ENCODE results near the gene TRIM22.
"Not testable (repeated sequence)": the region's sequence is repeated elsewhere in the genome, so short reads cannot be mapped to it uniquely, and the experiment has no call there.

TRIM22 gene, protein sequence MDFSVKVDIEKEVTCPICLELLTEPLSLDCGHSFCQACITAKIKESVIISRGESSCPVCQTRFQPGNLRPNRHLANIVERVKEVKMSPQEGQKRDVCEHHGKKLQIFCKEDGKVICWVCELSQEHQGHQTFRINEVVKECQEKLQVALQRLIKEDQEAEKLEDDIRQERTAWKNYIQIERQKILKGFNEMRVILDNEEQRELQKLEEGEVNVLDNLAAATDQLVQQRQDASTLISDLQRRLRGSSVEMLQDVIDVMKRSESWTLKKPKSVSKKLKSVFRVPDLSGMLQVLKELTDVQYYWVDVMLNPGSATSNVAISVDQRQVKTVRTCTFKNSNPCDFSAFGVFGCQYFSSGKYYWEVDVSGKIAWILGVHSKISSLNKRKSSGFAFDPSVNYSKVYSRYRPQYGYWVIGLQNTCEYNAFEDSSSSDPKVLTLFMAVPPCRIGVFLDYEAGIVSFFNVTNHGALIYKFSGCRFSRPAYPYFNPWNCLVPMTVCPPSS

DNA sequence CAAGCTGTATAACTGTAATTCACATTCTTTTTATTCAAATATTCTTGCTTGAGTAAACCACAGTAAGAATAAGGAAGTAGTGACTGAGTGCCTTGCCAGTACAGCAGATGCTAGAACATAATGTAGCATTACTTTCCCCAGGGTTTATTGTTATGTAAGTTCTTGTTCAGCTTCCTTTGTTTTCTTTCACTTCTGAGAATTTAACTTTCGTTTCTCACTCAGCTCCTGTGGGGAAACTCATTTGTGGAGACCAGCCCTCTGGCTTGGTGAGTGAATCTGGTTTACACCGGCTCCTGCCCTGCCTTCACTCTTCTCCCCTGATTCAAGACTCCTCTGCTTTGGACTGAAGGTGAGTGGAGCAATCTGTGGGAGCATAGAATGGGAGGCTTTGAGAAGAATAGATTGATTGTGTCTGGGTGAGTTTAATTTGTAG is at the start of gene TRIM22:
Gene TRIM22 (plus strand): TSS at position 240 of the 433 bp plus-strand sequence. CDS start 6,443 bp downstream, outside the sequence.
- DNase-seq (ENCODE audit: low read depth), result peak; percentile 23

DNA sequence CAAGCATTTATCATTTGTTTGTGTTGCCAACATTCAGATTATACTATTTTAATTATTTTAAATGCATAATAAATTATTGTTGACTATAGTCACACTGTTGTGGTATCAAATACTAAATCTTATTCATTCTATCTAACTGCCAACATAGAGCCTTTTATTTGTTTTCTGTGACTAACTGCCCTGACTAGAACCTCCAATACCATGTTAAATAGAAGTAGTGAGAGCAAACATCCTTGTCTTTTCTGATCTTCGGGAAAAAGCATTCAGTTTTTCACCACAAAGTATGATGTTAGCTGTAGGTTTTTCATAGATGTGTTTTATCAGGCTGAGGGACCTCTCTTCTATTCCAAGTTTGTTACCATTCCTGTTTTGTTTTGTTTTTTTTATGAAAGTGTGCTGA is 49.6 kb upstream of the TRIM22 start:
- no peak for DNase-seq (ENCODE audit: low read depth)

DNA sequence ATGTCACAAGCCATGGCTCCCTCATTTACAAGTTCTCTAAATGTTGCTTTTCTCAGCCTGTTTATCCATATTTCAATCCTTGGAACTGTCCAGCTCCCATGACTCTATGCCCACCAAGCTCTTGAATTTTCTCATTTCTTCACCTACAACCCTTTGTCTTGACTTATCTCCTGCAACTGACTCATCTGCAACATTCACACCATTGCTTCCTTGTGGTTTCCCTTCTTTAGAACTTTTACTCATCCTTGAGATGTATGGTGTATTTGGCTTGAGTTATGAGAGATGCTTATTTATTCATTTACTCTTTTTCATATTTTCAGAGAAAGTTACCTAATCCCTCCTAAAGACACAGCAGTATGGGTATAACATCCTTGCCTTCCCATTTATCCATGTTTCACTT is 46.0 kb upstream of the TRIM22 start:
- DNase-seq (ENCODE audit: low read depth), result no peak

DNA sequence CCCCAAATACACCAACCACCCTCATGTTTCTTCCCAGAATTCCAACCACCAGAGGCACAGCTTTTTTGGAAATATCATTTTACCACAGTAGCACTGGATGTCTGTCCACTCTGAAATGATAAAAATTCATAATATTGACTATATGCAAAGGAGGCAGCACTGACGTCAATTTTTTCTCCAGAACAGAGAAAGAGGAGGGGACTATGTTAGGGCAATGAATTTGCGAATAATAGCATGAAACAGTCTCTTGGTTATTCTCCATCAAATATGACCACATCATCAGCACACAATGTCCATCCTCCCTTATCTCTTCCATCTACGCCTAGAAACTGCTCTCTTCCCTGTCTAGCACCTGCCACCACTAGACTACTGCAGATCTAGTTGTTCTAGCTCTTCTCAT is 43.5 kb upstream of the TRIM22 start:
- DNase-seq (ENCODE audit: low read depth), result no peak

DNA sequence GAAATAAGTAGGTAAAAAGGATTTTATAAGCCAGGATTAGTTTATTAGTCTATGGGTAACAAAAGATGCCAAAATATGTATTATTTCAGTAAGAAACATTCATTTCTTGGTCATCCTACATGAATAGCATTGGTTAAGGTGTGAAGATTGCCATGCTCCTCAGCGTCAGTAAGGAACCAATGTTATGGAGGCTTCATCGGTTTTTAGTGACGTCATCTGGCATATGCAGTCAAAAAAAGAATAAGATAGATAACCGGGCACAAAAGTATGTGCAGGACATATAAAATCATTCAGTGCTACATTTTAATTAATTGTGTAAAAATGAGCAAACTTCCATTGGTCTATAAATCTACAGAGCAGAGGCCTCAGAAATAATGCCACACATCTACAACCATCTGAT is 34.1 kb upstream of the TRIM22 start:
- DNase-seq (ENCODE audit: low read depth), result no peak

DNA sequence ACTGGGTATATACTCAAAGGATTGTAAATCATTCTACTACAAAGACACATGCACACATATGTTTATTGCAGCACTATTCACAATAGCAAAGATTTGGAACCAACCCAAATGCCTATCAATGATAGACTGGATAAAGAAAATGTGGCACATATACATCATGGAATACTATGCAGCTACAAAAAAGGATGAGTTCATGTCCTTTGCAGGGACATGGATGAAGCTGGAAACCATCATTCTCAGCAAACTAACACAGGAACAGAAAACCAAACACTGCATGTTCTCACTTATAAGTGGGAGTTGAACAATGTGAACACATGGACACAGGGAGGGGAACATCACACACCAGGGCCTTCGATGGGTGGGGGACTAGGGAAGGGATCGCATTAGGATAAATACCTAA is 32.6 kb upstream of the TRIM22 start:
- DNase-seq (ENCODE audit: low read depth), result not testable (repeated sequence)

DNA sequence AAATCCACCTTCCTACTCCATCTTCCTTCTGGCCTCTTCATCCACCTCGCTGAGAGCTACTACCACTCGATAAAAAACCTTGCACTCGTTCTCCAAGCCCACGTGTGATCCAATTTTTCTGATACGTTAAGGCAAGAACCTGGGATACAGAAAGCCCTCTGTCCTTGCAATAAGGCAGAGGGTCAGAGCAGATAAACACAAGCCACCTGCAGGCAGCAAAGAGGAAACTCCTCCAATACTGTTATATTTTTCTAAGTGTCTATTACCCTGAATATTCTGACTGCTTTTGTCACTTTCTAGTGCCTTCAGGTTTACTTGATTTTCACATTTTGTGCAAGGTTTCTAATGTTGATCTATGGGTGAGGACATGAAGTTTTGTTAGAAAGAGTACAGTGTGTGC is 31.3 kb upstream of the TRIM22 start:
- DNase-seq (ENCODE audit: low read depth), result no peak

DNA sequence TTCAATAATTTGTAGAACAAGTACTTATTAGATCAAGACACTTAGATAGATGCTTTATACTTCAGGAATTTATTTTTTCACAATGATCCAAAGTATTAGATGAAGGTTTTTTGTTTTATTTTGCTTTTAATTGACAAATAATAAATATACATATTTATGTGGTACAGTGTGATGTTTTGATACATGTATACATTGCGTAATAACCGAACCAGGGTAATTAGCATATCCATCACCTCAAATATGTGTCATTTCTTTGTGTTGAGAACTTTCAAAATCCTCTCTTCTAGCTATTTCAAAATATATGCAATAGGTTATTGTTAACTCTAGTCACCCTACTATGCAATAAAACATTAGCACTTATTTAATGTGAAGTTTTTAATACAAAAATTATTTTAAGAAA is 26.1 kb upstream of the TRIM22 start:
- DNase-seq (ENCODE audit: low read depth), result no peak

DNA sequence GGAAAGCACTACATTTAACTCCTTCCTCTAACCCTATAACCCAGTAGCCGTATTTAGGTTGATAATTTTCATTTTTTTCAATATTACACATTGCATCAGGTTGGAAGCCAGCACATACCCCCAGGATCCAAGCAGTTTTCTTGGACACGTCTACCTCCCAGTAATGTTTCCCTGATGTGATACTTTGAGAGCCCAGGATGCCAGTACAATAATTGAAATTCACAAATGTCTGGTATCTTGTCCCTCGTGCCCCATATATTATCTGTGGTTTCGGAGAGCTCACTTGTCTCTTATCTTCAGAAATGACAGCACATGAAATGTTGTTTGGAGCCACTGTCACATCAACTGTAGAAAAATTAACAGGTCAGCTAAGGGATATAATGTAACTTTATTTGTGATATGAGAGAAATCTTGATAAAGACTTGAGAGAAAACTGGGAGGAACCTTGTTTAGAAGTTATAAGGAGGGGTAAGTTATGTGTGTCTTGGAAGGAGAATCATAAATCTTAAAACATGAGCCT is 24.5 kb upstream of the TRIM22 start:
- no peak for DNase-seq (ENCODE audit: low read depth)

DNA sequence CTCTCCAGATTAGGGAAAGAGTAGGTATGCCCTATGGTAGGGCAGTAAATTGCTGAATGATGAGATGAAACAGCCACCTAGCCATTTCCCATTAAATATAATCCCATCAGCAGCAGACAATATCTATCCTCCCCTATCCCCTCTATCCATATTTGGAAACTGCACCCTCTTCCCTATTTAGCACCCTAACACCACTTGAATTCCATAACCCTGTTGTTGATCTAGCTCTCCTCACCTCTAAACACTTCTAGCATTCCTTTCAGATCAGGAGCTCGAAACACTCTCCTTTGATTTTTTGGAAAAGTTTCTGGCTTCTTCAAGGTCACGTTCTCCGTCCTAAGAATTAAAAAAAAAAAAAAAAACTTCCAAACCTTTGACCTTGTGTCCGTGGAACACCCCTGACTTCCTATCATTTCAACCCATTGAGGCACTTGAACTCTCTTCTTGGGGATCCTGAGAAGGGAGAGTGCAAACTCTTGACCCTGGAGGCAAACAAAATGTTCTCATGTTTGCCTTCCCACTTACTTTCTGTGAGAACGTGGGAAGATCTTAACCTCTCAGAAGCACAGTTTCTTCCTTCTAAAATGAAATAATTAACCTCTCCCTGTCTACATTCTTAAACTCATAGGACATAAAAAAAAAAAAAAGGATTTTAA is 23.7 kb upstream of the TRIM22 start:
- no peak for DNase-seq (ENCODE audit: low read depth)

DNA sequence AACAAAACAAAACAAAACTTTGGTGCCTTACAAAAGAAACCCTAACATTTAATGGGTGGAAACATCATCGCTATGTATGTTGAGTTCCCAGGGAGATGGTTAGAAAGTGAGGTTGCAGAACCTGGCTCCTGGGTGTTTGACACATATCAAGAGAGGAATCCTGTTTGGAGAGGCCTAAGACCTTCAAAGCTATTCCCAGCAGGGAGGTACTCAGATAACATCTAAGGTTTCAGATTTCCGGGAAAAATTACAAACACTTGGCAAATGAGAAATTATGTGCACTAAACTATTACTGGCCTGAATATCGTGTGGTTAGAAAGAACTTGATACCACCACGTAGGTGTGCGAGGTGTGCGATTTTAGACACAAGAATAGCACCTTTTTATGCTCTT is 23.2 kb upstream of the TRIM22 start:
- DNase-seq (ENCODE audit: low read depth), result no peak

DNA sequence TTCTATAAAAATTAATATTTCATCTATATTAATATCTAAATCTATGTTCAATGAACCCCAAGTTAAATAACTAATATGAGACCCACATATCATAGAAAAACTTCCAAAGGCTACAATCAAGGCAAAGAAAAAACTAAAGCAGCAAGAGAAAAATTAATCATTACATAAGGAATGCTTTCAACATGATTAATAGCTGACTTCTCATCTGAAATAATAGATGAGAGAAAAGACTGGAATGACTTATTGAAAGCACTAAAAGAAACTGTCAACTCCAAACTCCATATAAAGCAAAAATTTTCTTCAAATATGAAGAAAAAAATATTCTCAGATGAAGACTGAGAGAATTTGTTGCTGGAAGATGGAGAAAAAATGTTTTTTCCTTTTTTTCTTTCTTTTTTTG is 17.8 kb upstream of the TRIM22 start:
- no peak for DNase-seq (ENCODE audit: low read depth)

DNA sequence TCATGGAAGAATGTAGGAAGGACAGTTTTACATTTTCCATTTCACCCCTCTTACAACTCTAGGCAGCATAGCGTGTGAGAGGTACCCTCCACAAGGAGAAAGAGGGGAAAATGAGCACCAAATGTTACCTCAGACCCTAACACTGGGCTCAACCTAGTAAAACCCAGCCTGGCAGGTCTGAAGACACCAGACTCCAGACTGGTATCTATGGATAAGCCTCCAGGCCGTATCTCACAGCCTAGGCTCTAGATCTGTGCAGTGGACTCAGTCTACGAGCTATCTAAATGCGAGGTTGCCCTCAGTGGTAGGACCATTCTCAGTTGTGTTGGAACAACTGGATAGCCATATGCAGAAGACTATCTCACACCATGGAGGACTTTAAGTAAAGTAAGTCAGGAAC is 15.2 kb upstream of the TRIM22 start:
- DNase-seq (ENCODE audit: low read depth), result no peak

DNA sequence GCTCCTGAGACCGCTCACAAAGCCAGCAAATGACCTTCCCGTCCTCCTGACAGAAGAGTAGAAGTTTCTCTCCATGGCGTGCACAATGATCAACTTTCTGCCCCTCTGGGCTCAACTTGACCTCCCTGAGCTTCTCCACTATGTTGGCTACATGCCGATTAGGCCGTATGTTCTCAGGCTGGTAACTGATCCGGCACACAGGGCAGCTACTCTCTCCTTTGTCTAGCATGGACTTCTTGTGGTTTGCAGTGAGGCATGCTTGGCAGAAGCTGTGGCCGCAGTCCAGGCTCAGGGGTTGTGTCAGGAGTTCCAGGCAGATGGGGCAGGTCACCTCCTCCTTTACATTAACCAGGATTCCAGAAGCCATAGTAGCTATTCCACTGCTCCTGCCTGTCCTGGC is 9.8 kb upstream of the TRIM22 start:
- DNase-seq (ENCODE audit: low read depth), result no peak

DNA sequence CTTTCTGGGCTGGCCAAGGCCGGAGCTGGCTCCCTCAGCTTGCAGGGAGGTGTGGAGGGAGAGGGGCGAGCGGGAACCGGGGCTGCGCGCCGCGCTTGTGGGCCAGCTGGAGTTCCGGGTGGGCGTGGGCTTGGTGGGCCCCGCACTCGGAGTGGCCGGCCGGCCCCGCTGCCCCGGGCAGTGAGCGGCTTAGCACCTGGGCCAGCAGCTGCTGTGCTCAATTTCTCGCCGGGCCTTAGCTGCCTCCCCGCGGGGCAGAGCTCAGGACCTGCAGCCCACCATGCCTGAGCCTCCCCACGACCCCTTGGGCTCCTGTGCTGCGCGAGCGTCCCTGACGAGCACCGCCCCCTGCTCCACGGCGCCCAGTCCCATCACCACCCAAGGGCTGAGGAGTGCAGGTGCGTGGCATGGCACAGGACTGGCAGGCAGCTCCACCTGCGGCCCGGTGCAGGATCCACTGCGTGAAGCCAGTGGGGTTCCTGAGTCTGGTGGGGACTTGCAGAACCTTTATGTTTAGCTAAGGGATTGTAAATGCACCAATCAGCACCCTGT is 6.6 kb upstream of the TRIM22 start:
- not testable (repeated sequence) for DNase-seq (ENCODE audit: low read depth)

DNA sequence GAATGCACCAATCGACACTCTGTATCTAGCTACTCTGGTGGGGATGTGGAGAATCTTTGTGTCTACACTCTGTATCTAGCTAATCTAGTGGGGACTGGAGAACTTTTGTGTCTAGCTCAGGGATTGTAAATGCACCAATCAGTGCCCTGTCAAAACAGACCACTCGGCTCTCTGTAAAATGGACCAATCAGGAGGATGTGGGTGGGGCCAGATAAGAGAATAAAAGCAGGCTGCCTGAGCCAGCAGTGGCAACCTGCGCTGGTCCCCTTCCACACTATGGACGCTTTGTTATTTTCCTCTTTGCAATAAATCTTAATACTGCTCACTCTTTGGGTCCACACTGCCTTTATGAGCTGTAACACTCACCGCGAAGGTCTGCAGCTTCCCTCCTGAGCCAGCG is 6.0 kb upstream of the TRIM22 start:
- DNase-seq (ENCODE audit: low read depth), result not testable (repeated sequence)

DNA sequence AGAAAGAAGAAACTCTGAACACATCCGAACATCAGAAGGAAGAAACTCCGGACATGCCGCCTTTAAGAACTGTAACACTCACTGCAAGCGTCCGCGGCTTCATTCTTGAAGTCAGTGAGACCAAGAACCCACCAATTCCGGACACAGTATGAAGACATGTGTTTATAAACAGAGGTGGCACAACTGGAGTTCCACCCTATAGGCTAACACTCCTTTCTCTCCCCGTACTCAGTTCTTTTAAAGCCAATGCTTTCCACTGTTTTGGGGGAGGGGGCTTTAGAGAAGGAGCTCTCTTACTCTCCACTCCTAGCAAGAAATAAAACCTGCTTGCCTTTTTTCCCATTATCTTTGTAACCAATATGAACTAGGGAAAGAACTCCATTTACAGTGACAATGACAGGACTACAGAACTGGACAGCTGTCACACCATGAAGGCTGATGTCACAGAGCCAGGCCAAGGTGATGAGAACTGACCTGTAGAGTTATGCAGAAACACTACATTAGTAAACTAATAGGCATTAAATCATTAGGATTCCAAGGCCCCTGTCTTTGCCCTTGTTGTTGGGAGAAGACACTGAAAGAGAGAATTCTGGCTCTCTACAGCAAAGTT is 5.4 kb upstream of the TRIM22 start:
- no peak for DNase-seq (ENCODE audit: low read depth)

DNA sequence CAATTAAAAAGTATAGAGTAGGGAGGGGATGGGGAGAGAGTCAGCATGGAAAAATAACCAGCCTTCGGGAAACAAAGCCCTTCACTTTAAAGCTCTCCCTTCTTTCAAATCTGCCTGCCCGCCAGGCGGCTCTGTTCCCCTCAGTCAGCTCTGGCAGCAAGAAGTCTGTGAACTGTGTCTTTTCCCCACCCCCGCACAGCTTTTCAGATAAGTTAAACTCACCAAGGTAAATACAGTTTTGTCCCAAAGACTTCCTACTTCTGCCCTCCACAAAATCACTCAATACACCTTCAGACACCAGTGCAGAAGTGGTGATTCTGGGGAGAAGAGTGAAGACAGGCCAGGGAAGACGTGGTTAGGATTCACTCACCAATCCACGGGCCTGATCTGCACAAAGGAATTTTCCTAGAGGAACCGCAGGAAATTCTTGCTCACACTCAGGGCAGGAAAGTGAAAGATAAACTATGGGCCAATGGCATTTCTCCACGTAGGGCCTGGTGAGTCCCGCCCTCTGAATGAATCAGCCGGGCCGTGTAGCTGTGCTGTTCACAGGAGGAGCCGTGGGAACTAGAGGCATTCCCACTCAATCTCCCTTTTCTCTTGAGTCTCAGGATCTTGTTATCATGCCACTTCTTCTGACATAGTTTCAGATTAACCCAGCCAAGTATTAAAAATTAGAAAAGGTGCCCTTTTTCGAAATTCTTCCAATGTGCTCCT is 4.8 kb upstream of the TRIM22 start, which contains the start of gene TRIM5:
Gene TRIM5 (minus strand): TSS at position 429 of the 717 bp plus-strand sequence. CDS start 4,897 bp downstream, outside the sequence.
- peak; percentile 73 for DNase-seq (ENCODE audit: low read depth)

DNA sequence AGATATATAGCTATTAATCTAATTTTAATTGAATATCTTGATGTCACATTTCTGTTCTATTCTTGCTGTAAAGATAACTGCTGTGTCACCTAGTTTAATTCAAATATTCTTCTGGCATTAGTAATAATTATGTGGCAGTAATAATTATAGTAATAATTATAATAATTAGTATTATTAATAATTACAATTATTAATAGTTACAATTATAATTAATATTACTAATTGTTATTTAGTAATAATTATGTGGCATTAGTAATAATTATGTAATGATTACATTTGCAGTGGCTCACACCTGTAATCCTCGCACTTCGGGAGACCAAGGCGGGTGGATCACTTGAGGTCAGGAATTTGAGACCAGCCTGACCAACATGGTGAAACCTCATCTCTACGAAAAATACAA is 3.2 kb upstream of the TRIM22 start:
- no peak for DNase-seq (ENCODE audit: low read depth)

DNA sequence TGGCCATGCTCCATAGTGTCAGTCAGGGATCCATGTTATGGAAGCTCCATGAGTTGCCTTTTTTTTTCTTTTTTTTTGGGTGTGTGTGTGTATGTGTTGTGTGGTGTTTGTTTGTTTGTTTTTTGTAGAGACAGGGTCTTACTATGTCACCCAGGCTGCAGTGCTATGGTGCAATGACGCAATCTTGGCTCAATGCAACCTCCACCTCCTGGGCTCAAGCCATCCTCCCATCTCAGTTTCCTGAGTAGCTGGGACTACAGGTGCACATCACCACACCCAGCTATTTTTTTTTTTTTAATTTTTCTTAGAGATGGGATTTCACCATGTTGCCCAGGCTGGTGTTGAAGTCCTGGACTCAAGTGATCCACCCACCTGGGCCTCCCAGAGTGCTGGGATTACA is 1.1 kb upstream of the TRIM22 start:
- DNase-seq (ENCODE audit: low read depth), result no peak

DNA sequence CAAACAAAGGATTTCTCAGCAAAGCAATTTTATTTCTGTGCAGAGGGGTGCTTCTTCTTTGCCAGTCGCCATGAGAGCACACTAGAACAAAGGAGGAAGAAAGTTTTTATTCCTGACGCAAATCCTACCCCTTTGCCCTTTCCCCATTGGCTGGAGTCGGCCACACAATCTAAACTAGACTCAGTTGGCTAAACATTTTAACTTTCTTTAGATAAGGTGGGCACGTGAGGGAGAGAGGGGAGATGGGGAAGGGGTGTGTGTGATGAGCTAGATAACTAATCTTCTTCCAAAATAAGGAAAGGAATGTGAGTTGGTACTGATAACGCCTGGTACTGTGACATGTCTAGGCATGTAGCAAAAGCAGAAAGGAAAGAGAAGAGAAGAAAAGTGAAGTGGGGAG is 626 bp downstream of the TRIM22 start:
- no peak for DNase-seq (ENCODE audit: low read depth)

DNA sequence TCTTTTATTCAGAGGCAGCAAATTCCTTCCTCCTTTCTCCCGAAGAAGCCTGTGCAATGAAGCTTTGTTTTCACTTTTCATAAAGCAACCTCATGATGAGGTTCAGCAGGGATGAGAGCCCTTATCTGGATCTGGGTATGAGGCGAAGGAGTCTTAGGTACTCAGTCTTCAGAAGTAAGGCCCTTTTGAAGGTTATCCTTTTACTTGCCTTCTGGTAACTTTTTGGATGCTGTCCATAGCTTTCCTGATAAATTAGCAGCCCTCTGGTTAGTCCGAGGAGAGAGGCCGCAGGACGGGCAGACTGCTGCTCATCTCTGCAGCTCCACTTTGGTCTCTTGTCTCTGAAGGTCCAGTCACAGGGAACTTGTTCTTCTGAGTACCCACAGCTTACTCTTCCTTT is 1.1 kb downstream of the TRIM22 start:
- no peak for DNase-seq (ENCODE audit: low read depth)

Measured in stimulated activated CD8-positive, alpha-beta memory T cell treated with anti-CD3 and anti-CD28 coated beads, Interleukin-12 subunit alpha, Interleukin-12 subunit beta, amount 100 ng/mL, for 1 hour (primary cell).